Cerebellar cortex (tissue), 1 donor: ENCODE results near the gene SNX6.
"Not testable (repeated sequence)": the region's sequence is repeated elsewhere in the genome, so short reads cannot be mapped to it uniquely, and the experiment has no call there.

Experiments used
- DNase-seq: peaks from one replicate; pipeline ENCODE4 v3.0.0-alpha.2; 2015; ENCODE audit warnings: low spot score

Gene SNX6

GRCh38 chr14:34562776-34563150 is 67.2 kb downstream of the SNX6 start:
- DNase-seq = no peak

GRCh38 chr14:34562037-34562775 is 67.7 kb downstream of the SNX6 start:
- DNase-seq = not testable (repeated sequence)

- not testable (repeated sequence) for DNase-seq
These were observed 73.5 kb downstream of the SNX6 start for GRCh38 chr14:34556498-34556829.

- not testable (repeated sequence) for DNase-seq
These were observed 74.1 kb downstream of the SNX6 start for GRCh38 chr14:34555583-34556497.

GRCh38 chr14:34554540-34555250 is 75.3 kb downstream of the SNX6 start:
- DNase-seq = peak; percentile 55

GRCh38 chr14:34549276-34549966 is 80.5 kb downstream of the SNX6 start:
- DNase-seq = not testable (repeated sequence)

- DNase-seq = no peak
These were observed 81.4 kb downstream of the SNX6 start for GRCh38 chr14:34548472-34548981.

- not testable (repeated sequence) for DNase-seq
These were observed 82.8 kb downstream of the SNX6 start for GRCh38 chr14:34547136-34547520.

GRCh38 chr14:34546272-34547135 is 83.4 kb downstream of the SNX6 start:
- DNase-seq = not testable (repeated sequence)

GRCh38 chr14:34540181-34541059 is 89.5 kb downstream of the SNX6 start:
- not testable (repeated sequence) for DNase-seq

GRCh38 chr14:34539407-34540180 is 90.4 kb downstream of the SNX6 start, which contains the start of gene EAPP:
Gene EAPP, minus strand, starts transcription at chr14:34539701. Its CDS starts 73 bp downstream, at chr14:34539628.
- DNase-seq = peak; percentile 98

GRCh38 chr14:34538871-34539406 is 91.0 kb downstream of the SNX6 start:
- no peak for DNase-seq

- not testable (repeated sequence) for DNase-seq
These were observed 91.9 kb downstream of the SNX6 start for GRCh38 chr14:34538096-34538495.

- no peak for DNase-seq
These were observed 92.3 kb downstream of the SNX6 start for GRCh38 chr14:34537677-34538009.

- no peak for DNase-seq
These were observed 92.8 kb downstream of the SNX6 start for GRCh38 chr14:34536951-34537676.

GRCh38 chr14:34527591-34527990 is 102.4 kb downstream of the SNX6 start:
- DNase-seq = no peak

GRCh38 chr14:34524216-34524615 is 105.7 kb downstream of the SNX6 start:
- DNase-seq = not testable (repeated sequence)

GRCh38 chr14:34522496-34522895 is 107.5 kb downstream of the SNX6 start:
- DNase-seq = no peak
